Spleen (tissue), 11 donors: ENCODE measurements around the gene LTBP1. TPM values are rescaled to one million over a fixed set of nuclear protein-coding genes. Genes with fewer than 3 reads are reported as not detected.

Experiments used
- DNase-seq: peaks from one replicate; pipeline ENCODE4 v3.0.0-alpha.2; 2020
- H3K27ac ChIP-seq, 8 donors: fragments of 200-600 bp; sonication (generic) in 7 of 8; 1 replicate in 4 of 8; 2 replicates in 4 of 8; pipeline versions ENCODE4 v1.5.0 to v1.8.0; 2016 to 2021; ENCODE audit warnings: inconsistent platforms in 4 of 8, mild to moderate bottlenecking in 4 of 8, moderate library complexity in 1 of 8
- H3K27me3 ChIP-seq, 7 donors: fragments of 200-600 bp; sonication (generic) in 6 of 7; replicated peaks in 1 of 7; 1 replicate in 4 of 7; 2 replicates in 3 of 7; pipeline versions ENCODE4 v1.5.0 to v1.8.0; 2016 to 2021; ENCODE audit warnings: inconsistent platforms in 3 of 7, mild to moderate bottlenecking in 1 of 7
- H3K36me3 ChIP-seq, 6 donors: fragments of 200-600 bp; sonication (generic) in 5 of 6; 1 replicate in 4 of 6; 2 replicates in 2 of 6; pipeline versions ENCODE4 v1.5.0 to v1.8.0; 2016 to 2021; ENCODE audit warnings: inconsistent platforms in 2 of 6
- H3K4me1 ChIP-seq, 6 donors: fragments of 200-600 bp; sonication (generic) in 5 of 6; 1 replicate in 3 of 6; 2 replicates in 3 of 6; pipeline versions ENCODE4 v1.5.0 to v1.8.0; 2016 to 2021; ENCODE audit warnings: inconsistent platforms in 3 of 6
- H3K4me3 ChIP-seq, 8 donors: fragments of 200-600 bp; sonication (generic) in 7 of 8; 1 replicate in 4 of 8; 2 replicates in 4 of 8; pipeline versions ENCODE4 v1.5.0 to v1.8.0; 2016 to 2021; ENCODE audit warnings: inconsistent platforms in 4 of 8, mild to moderate bottlenecking in 4 of 8, moderate library complexity in 2 of 8
- H3K9me3 ChIP-seq, 8 donors: fragments of 200-600 bp; sonication (generic) in 7 of 8; 1 replicate in 4 of 8; 2 replicates in 4 of 8; pipeline versions ENCODE4 v1.5.0 to v1.8.0; 2016 to 2021; ENCODE audit warnings: inconsistent platforms in 4 of 8
- POLR2A ChIP-seq, 3 donors: fragments of 450-650 bp; IDR thresholded peaks; one replicate each; pipeline ENCODE4 v1.5.1; 2017; ENCODE audit warnings: antibody characterized with exemption in 3 of 3, mild to moderate bottlenecking in 1 of 3
- POLR2AphosphoS5 ChIP-seq, 3 donors: sonication (generic); formaldehyde crosslinking; IDR thresholded peaks; one replicate each; pipeline ENCODE4 v1.5.1; 2017; ENCODE audit warnings: antibody characterized with exemption in 3 of 3
- WGBS, 5 donors: extraction: QIAGEN DNeasy Blood & Tissue Kit in 3 of 5; methylation state at CpG; one replicate each; pipeline versions ENCODE4 v1.1.5 to v1.1.7; 2013 to 2018; 5-methylcytosine and 5-hydroxymethylcytosine counted together
- intact Hi-C: fragments of 100-400 bp; cut with DNase I; formaldehyde crosslinking; loops from one replicate; pipeline ENCODE4 v1.15.0; 2023; ENCODE audit warnings: low total_unique reads
- polyA plus RNA-seq, 3 donors: library from polyadenylated mRNA; stranded (reverse); fragments of 200-250 nt; gene quantifications; one replicate each; pipeline ENCODE4 v1.2.1, GENCODE V29; 2013
- total RNA-seq, 7 donors: library from RNA; depleted of rRNA in 3 of 7; stranded (reverse); fragments of >200 nt in 3 of 7; fragmentation: NEBNext Ultra II Directional in 4 of 7; extraction: Animal tissue kit (Norgen Biotek cat#: 25700) in 4 of 7; gene quantifications; one replicate each; pipeline versions ENCODE4 v1.1.0 to v1.2.1, GENCODE V29; 2016 to 2021
- TF ChIP-seq, protein P1 (sequence below), 11 experiments: fragments of 200-600 bp in 7 of 11; fragments of 450-650 bp in 4 of 11; sonication (generic) in 4 of 11; IDR thresholded peaks in 8 of 11; conservative IDR thresholded peaks in 3 of 11; 1 replicate in 7 of 11; 2 replicates in 4 of 11; pipeline versions ENCODE4 v1.4.0 to v1.8.0; 2016 to 2021; ENCODE audit warnings: antibody characterized with exemption in 11 of 11, inconsistent platforms in 4 of 11, mild to moderate bottlenecking in 1 of 11
- donor health status: healthy with polysubstance abuse.
- donor health status: DM: no; HTN: no; CAD: no; lungs with moderate emphysema.
- donor health status: DM: no; HTN: no; CAD: no.
- donor health status: Bipolar disorder and iron deficiency.
- donor health status: healthy.
- donor health status: DM: no; HTN: no; CAD: no.
- donor health status: DM: yes; HTN: yes; CAD: no.

The LTBP1 gene
- total and polyA plus RNA-seq, 10 donors: 6.8 to 28.0 (median 13.3) TPM

DNA sequence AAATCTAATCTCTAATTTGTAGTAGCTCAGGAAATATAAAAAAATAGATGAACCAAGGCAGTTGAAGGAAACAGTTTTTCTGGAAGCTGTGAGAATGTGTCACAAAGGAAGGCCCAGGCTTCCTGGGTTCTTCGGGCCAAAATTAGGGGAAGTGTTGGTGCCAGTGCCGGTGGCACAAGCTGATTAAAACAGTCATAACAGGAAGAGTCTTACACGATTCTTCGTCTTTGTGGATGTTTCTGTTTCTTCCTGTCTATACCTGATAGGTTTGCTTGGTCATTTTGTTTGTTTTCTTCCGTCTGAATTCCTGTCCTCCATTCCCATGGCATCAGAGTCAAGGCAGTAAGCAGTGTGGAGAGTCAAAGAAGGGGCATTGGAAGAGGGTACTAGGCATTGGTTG lies 294.3 kb downstream of the LTBP1 start:
- no peaks in the 10 kb centered on the region for H3K36me3 ChIP-seq

DNA sequence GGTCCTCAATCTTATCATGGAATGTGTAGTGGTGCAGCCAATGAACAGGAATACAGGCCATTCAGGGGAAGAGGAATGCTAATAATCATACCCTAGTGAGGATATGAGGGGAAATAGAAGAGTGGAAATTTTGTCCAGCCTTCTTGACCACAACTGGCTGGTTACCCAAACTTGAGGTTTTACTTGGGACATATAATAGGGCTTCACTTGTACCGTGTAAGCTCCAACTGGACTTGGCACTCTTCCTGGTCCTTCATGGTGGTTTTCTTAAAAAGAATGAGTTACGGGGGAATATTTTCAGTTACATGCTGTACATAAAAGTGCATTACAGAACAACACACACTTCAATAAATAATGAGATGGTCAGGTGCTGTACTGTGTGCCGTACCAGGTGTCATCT lies 294.8 kb downstream of the LTBP1 start:
- Histone ChIP-seq H3K4me3 (no peak overlapping the region), H3K27me3 (no peaks in the 10 kb centered on the region), H3K9me3 (no peaks in the 10 kb centered on the region), H3K4me1 (no peaks in the 10 kb centered on the region), H3K36me3 (no peaks in the 10 kb centered on the region), H3K27ac (no peak overlapping the region)
- no peak for DNase-seq
- TF ChIP-seq POLR2A (IDR thresholded peaks at IDR 0.05): no peak
- TF ChIP-seq, protein P1, sequence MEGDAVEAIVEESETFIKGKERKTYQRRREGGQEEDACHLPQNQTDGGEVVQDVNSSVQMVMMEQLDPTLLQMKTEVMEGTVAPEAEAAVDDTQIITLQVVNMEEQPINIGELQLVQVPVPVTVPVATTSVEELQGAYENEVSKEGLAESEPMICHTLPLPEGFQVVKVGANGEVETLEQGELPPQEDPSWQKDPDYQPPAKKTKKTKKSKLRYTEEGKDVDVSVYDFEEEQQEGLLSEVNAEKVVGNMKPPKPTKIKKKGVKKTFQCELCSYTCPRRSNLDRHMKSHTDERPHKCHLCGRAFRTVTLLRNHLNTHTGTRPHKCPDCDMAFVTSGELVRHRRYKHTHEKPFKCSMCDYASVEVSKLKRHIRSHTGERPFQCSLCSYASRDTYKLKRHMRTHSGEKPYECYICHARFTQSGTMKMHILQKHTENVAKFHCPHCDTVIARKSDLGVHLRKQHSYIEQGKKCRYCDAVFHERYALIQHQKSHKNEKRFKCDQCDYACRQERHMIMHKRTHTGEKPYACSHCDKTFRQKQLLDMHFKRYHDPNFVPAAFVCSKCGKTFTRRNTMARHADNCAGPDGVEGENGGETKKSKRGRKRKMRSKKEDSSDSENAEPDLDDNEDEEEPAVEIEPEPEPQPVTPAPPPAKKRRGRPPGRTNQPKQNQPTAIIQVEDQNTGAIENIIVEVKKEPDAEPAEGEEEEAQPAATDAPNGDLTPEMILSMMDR (IDR thresholded peaks at IDR 0.05 in 8 of 11, conservative IDR thresholded peaks at IDR 0.05 in 3 of 11): no peak
- no peak for TF ChIP-seq POLR2AphosphoS5 (IDR thresholded peaks at IDR 0.05)
- 64 to 95% (median 81%) methylated on average over 3 of the region's 3 CpGs for WGBS, 5 donors
- intact Hi-C loops: no loop called here

More for the DNA sequence above, 294.3 kb downstream of the LTBP1 start:
- Histone ChIP-seq H3K27ac (no peak overlapping the region), H3K4me3 (no peak overlapping the region), H3K4me1 (peaks cover 0 to 4% (median 0%) of the 10 kb centered on the region in 6 donors), H3K9me3 (no peaks in the 10 kb centered on the region), H3K27me3 (no peaks in the 10 kb centered on the region)
- no peak for DNase-seq
- intact Hi-C loops: no loop called here
- 24 to 41% (median 32%) methylated on average over 5 of the region's 5 CpGs for WGBS, 5 donors
- TF ChIP-seq POLR2A (IDR thresholded peaks at IDR 0.05): no peak
- TF ChIP-seq, protein P1 (IDR thresholded peaks at IDR 0.05 in 8 of 11, conservative IDR thresholded peaks at IDR 0.05 in 3 of 11): no peak
- TF ChIP-seq POLR2AphosphoS5 (IDR thresholded peaks at IDR 0.05): no peak

DNA sequence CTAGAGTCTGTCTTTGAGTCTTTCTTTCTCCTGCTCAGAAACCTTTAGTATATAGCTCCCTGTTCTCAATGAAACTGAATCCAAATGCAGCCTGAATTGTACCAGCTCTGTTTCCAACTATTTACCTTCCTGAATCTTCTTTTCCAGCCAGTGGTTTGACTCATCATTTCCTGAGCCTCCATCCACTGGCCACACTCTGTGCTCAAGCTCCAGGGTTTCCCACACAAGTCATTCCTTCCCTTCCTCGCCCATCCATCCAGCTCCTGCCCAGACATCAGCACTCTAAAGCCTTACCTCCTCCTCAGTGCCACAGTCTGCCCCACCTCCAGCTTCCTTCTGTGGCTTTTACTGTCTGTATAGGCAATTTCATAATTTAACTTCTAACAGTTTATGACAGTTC lies 296.1 kb downstream of the LTBP1 start:
- intact Hi-C loops: no loop called here
- H3K9me3 ChIP-seq: no peaks in the 10 kb centered on the region
- WGBS, 5 donors: 40 to 79% (median 70%) methylated on average over 1 of the region's 1 CpG
- no peaks in the 10 kb centered on the region for H3K4me1 ChIP-seq
- no peaks in the 10 kb centered on the region for H3K36me3 ChIP-seq
- H3K27ac ChIP-seq: no peak overlapping the region
- DNase-seq: no peak
- H3K4me3 ChIP-seq: no peak overlapping the region
- H3K27me3 ChIP-seq: no peaks in the 10 kb centered on the region
- no peak for TF ChIP-seq POLR2AphosphoS5 (IDR thresholded peaks at IDR 0.05)
- TF ChIP-seq, protein P1 (IDR thresholded peaks at IDR 0.05 in 8 of 11, conservative IDR thresholded peaks at IDR 0.05 in 3 of 11): no peak
- TF ChIP-seq POLR2A (IDR thresholded peaks at IDR 0.05): no peak

DNA sequence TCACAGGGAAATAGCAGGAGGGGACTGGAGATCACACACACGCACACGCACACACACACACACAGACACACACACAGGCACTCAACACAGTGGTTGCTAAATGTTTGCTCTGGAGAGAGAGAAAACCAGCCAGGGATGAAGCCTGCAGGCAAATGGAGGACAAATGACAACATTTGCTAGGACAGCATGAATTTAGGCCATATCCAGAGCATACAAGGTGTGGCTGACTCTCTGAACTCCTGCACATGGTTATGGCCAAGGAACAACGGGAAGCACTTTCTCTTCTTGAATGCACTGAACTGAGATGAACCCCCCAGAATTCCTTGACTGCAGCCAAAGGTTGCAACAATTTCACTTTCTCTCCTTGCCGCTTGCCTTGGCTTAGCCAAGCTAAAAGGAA lies 299.7 kb downstream of the LTBP1 start:
- intact Hi-C loops: no loop called here
- no peak for DNase-seq
- no peak for TF ChIP-seq POLR2A (IDR thresholded peaks at IDR 0.05)
- TF ChIP-seq, protein P1 (IDR thresholded peaks at IDR 0.05 in 8 of 11, conservative IDR thresholded peaks at IDR 0.05 in 3 of 11): no peak
- no peak for TF ChIP-seq POLR2AphosphoS5 (IDR thresholded peaks at IDR 0.05)
- Histone ChIP-seq H3K4me1 (no peaks in the 10 kb centered on the region), H3K36me3 (no peaks in the 10 kb centered on the region), H3K27ac (no peak overlapping the region), H3K9me3 (no peaks in the 10 kb centered on the region), H3K4me3 (no peak overlapping the region), H3K27me3 (no peaks in the 10 kb centered on the region)
- 90 to 97% (median 94%) methylated on average over 4 of the region's 4 CpGs for WGBS, 5 donors
